Loucy (cell line): ENCODE results near the gene CLDN18.

ENCODE experiments used
- H2AFZ ChIP-seq: fragments of 200-600 bp; sonication (generic); 2 replicates; pipeline ENCODE4 v1.6.0; 2016; ENCODE audit warnings: antibody characterized with exemption, mild to moderate bottlenecking, low read length, moderate library complexity
- H3F3A ChIP-seq: fragments of 200-600 bp; 2 replicates; pipeline ENCODE4 v1.6.0; 2016; ENCODE audit warnings: antibody characterized with exemption, low read depth, mild to moderate bottlenecking
- H3K27me3 ChIP-seq: fragments of 200-600 bp; sonication (generic); 2 replicates; pipeline ENCODE4 v1.6.1; 2014; ENCODE audit warnings: low read length, mild to moderate bottlenecking; ENCODE audit not compliant: insufficient read depth, poor library complexity, severe bottlenecking
- H3K36me3 ChIP-seq: fragments of 200-600 bp; sonication (generic); 2 replicates; pipeline ENCODE4 v1.6.1; 2016; ENCODE audit warnings: low read length; ENCODE audit not compliant: insufficient read depth
- H3K4me1 ChIP-seq: fragments of 200-600 bp; sonication (generic); 2 replicates; pipeline ENCODE4 v1.5.1; 2014; ENCODE audit warnings: low read length, mild to moderate bottlenecking; ENCODE audit not compliant: insufficient read depth, poor library complexity, severe bottlenecking
- H3K4me2 ChIP-seq: fragments of 200-600 bp; sonication (generic); 2 replicates; pipeline ENCODE4 v1.6.0; 2014; ENCODE audit warnings: antibody characterized with exemption, low read length, low read depth, mild to moderate bottlenecking; ENCODE audit not compliant: poor library complexity, severe bottlenecking
- H3K4me3 ChIP-seq: fragments of 200-600 bp; sonication (generic); 2 replicates; pipeline ENCODE4 v1.5.1; 2014; ENCODE audit warnings: low read length, mild to moderate bottlenecking, mixed read lengths; ENCODE audit not compliant: poor library complexity, severe bottlenecking
- H3K79me2 ChIP-seq: fragments of 200-600 bp; sonication (generic); 2 replicates; pipeline ENCODE4 v1.6.1; 2014; ENCODE audit warnings: low read length; ENCODE audit not compliant: insufficient read depth
- H3K9ac ChIP-seq: fragments of 200-600 bp; sonication (generic); 2 replicates; pipeline ENCODE4 v1.6.0; 2014; ENCODE audit warnings: mild to moderate bottlenecking, low read depth, low read length, moderate library complexity; ENCODE audit not compliant: poor library complexity, severe bottlenecking
- H3K9me2 ChIP-seq: fragments of 200-600 bp; sonication (generic); replicated peaks from 2 replicates; pipeline ENCODE4 v1.6.1; 2016; ENCODE audit warnings: low read depth, low read length, mixed read lengths
- H3K9me3 ChIP-seq: fragments of 200-600 bp; sonication (generic); 2 replicates; pipeline ENCODE4 v1.6.1; 2014; ENCODE audit warnings: mild to moderate bottlenecking, antibody characterized with exemption, low read length, low read depth; ENCODE audit not compliant: insufficient read depth
- H4K20me1 ChIP-seq: fragments of 200-600 bp; sonication (generic); 2 replicates; pipeline ENCODE4 v1.6.0; 2014; ENCODE audit warnings: antibody characterized with exemption, low read length, mild to moderate bottlenecking; ENCODE audit not compliant: insufficient read depth, poor library complexity, severe bottlenecking
- EZH2phosphoT487 ChIP-seq: fragments of 200-600 bp; IDR thresholded peaks from 2 replicates; pipeline ENCODE4 v1.6.1; 2018; ENCODE audit warnings: antibody characterized with exemption, mild to moderate bottlenecking, moderate library complexity, borderline replicate concordance
- TF ChIP-seq, protein P1 (sequence below): fragments of 200-600 bp; sonication (generic); conservative IDR thresholded peaks from 2 replicates; pipeline ENCODE4 v1.5.1; 2014; ENCODE audit warnings: mild to moderate bottlenecking, antibody characterized with exemption, low read length

CLDN18 gene

GRCh38 chr3:138027821-138028220 is 17.9 kb downstream of the CLDN18 start:
- H3K9me2 ChIP-seq = no peaks in the 10 kb centered on the region
- H3F3A ChIP-seq = no peaks in the 10 kb centered on the region
- no peaks in the 10 kb centered on the region for H3K36me3 ChIP-seq
- H3K4me3 ChIP-seq = no peak overlapping the region
- TF ChIP-seq, protein P1, sequence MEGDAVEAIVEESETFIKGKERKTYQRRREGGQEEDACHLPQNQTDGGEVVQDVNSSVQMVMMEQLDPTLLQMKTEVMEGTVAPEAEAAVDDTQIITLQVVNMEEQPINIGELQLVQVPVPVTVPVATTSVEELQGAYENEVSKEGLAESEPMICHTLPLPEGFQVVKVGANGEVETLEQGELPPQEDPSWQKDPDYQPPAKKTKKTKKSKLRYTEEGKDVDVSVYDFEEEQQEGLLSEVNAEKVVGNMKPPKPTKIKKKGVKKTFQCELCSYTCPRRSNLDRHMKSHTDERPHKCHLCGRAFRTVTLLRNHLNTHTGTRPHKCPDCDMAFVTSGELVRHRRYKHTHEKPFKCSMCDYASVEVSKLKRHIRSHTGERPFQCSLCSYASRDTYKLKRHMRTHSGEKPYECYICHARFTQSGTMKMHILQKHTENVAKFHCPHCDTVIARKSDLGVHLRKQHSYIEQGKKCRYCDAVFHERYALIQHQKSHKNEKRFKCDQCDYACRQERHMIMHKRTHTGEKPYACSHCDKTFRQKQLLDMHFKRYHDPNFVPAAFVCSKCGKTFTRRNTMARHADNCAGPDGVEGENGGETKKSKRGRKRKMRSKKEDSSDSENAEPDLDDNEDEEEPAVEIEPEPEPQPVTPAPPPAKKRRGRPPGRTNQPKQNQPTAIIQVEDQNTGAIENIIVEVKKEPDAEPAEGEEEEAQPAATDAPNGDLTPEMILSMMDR = no peak
- no peak for TF ChIP-seq EZH2phosphoT487
- H3K9me3 ChIP-seq = no peaks in the 10 kb centered on the region
- H3K4me1 ChIP-seq = no peaks in the 10 kb centered on the region
- no peak overlapping the region for H2AFZ ChIP-seq
- no peaks in the 10 kb centered on the region for H3K79me2 ChIP-seq
- H4K20me1 ChIP-seq = no peaks in the 10 kb centered on the region
- H3K27me3 ChIP-seq = no peaks in the 10 kb centered on the region
- no peak overlapping the region for H3K4me2 ChIP-seq
- no peak overlapping the region for H3K9ac ChIP-seq

- H4K20me1 ChIP-seq = no peaks in the 10 kb centered on the region
- H3K9me2 ChIP-seq = no peaks in the 10 kb centered on the region
- no peaks in the 10 kb centered on the region for H3K36me3 ChIP-seq
- no peaks in the 10 kb centered on the region for H3K9me3 ChIP-seq
- no peaks in the 10 kb centered on the region for H3K4me1 ChIP-seq
- H3K4me2 ChIP-seq = no peak overlapping the region
- no peak overlapping the region for H3K4me3 ChIP-seq
- no peaks in the 10 kb centered on the region for H3K27me3 ChIP-seq
- no peak overlapping the region for H3K9ac ChIP-seq
- TF ChIP-seq, protein P1 = no peak
- TF ChIP-seq EZH2phosphoT487 = no peak
- no peaks in the 10 kb centered on the region for H3F3A ChIP-seq
- H2AFZ ChIP-seq = no peak overlapping the region
- no peaks in the 10 kb centered on the region for H3K79me2 ChIP-seq
Observed at GRCh38 chr3:138030734-138031280, 20.8 kb downstream of the CLDN18 start.

GRCh38 chr3:138031536-138031935 is 21.6 kb downstream of the CLDN18 start:
- H3K4me2 ChIP-seq = no peak overlapping the region
- TF ChIP-seq, protein P1 = no peak
- TF ChIP-seq EZH2phosphoT487 = no peak
- no peaks in the 10 kb centered on the region for H3K27me3 ChIP-seq
- H3K4me3 ChIP-seq = no peak overlapping the region
- no peaks in the 10 kb centered on the region for H3K9me2 ChIP-seq
- H3F3A ChIP-seq = no peaks in the 10 kb centered on the region
- no peaks in the 10 kb centered on the region for H4K20me1 ChIP-seq
- no peaks in the 10 kb centered on the region for H3K36me3 ChIP-seq
- H3K9ac ChIP-seq = no peak overlapping the region
- H3K4me1 ChIP-seq = peaks cover under 1% of the 10 kb centered on the region
- H3K79me2 ChIP-seq = no peaks in the 10 kb centered on the region
- no peak overlapping the region for H2AFZ ChIP-seq
- H3K9me3 ChIP-seq = no peaks in the 10 kb centered on the region
